Kidney epithelial cell (primary cell): ENCODE results near the gene HK1. TPM values are rescaled to one million over a fixed set of nuclear protein-coding genes. Genes with fewer than 3 reads are reported as not detected.

Experiments
- DNase-seq: peaks from one replicate; pipeline ENCODE4 v3.0.0-alpha.2; 2010; ENCODE audit warnings: low read depth
- H3K27me3 ChIP-seq: 2 replicates; pipeline ENCODE4 v1.6.0; 2011; ENCODE audit warnings: low read length; ENCODE audit not compliant: control insufficient read depth, insufficient read depth
- H3K36me3 ChIP-seq: 2 replicates; pipeline ENCODE4 v1.5.1; 2011; ENCODE audit warnings: low read length; ENCODE audit not compliant: control insufficient read depth, insufficient read depth
- H3K4me3 ChIP-seq: 2 replicates; pipeline ENCODE4 v1.5.1; 2011; ENCODE audit warnings: low read depth, mild to moderate bottlenecking, control low read depth, low read length
- CTCF ChIP-seq: IDR thresholded peaks from 2 replicates; pipeline ENCODE4 v1.5.1; 2011; ENCODE audit warnings: mild to moderate bottlenecking, moderate library complexity, low read length, control low read depth, inconsistent platforms; ENCODE audit not compliant: insufficient read depth, poor library complexity, severe bottlenecking
- total RNA-seq: library from RNA; depleted of rRNA; stranded (reverse); fragments of >200 nt; gene quantifications from 2 replicates; pipeline ENCODE4 v1.2.3, GENCODE V29; 2015

Gene HK1
- total RNA-seq, 1 donor from 2014 or later: 81.7 TPM

- H3K4me3 ChIP-seq: no peak overlapping the region
- DNase-seq: no peak
- H3K36me3 ChIP-seq: no peaks in the 10 kb centered on the region
- no peaks in the 10 kb centered on the region for H3K27me3 ChIP-seq
- TF ChIP-seq CTCF: no peak
Observed at GRCh38 chr10:69388488-69388887, 110.2 kb downstream of the HK1 start.

- Histone ChIP-seq H3K27me3 (no peaks in the 10 kb centered on the region), H3K4me3 (no peak overlapping the region), H3K36me3 (no peaks in the 10 kb centered on the region)
- DNase-seq: no peak
- no peak for TF ChIP-seq CTCF
Observed at GRCh38 chr10:69389827-69390490, 111.7 kb downstream of the HK1 start.

- no peak for TF ChIP-seq CTCF
- no peak for DNase-seq
- no peaks in the 10 kb centered on the region for H3K27me3 ChIP-seq
- H3K4me3 ChIP-seq: no peak overlapping the region
- H3K36me3 ChIP-seq: no peaks in the 10 kb centered on the region
Observed at GRCh38 chr10:69391158-69391557, 112.9 kb downstream of the HK1 start.

- Histone ChIP-seq H3K36me3 (no peaks in the 10 kb centered on the region), H3K4me3 (no peak overlapping the region), H3K27me3 (no peaks in the 10 kb centered on the region)
- peak; percentile 10 for DNase-seq
- peak; percentile 97 for TF ChIP-seq CTCF
Observed at GRCh38 chr10:69392481-69393000, 114.2 kb downstream of the HK1 start.

GRCh38 chr10:69394020-69394419 lies 115.7 kb downstream of the HK1 start:
- TF ChIP-seq CTCF: no peak
- H3K4me3 ChIP-seq: no peak overlapping the region
- no peak for DNase-seq
- H3K36me3 ChIP-seq: no peaks in the 10 kb centered on the region
- H3K27me3 ChIP-seq: no peaks in the 10 kb centered on the region

- no peak for TF ChIP-seq CTCF
- Histone ChIP-seq H3K36me3 (no peaks in the 10 kb centered on the region), H3K27me3 (no peaks in the 10 kb centered on the region), H3K4me3 (no peak overlapping the region)
- DNase-seq: no peak
Observed at GRCh38 chr10:69397972-69398371, 119.7 kb downstream of the HK1 start.
